A549 treated with GW870086 at 1 μM for 4 hours (cell line): Measurements from ENCODE around the gene PRKAR1A. TPM values are rescaled to one million over a fixed set of nuclear protein-coding genes. Genes with fewer than 3 reads are reported as not detected.

Experiments
- total RNA-seq: library from RNA; stranded (reverse); fragments of 200-300 nt; extraction: Qiagen RNA extraction; gene quantifications from 5 replicates; pipeline ENCODE4 v1.2.3, GENCODE V29; 2022; ENCODE audit warnings: low read depth

The PRKAR1A gene
- 123 to 168 TPM (median 166 TPM) in 5 replicates for total RNA-seq

DNA sequence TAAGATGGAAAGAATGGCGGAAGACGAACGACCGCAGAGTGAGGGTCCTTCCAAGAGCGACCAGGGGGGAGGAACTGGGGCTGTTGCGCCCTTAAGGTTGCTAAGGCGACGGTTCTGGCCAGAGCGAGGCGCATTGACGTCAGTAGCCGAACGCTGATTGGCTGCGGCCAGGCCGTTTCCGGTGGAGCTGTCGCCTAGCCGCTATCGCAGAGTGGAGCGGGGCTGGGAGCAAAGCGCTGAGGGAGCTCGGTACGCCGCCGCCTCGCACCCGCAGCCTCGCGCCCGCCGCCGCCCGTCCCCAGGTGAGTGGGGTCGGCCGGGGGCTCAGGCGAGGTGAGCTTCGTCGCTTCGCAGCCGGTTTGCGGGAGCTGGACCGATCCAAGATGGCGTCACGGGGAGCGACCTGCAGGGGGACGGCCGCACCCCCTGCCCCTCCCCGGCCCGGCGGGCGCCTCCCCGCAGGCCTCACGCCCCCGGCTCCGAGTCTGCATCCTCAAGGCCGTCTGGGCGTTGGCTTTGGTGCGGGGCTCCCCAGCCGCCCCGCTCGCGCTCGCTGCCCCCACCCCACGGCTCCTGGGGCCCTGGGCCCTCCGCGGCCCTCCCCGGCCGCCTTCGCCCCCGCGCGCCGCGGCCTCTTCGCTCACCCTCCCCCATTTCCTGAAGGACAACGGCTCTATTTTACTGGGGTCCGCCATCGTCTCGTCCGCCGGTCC lies at the start of gene PRKAR1A:
Gene PRKAR1A (plus strand): TSS at position 184 of the 713 bp plus-strand sequence. CDS start 2,970 bp downstream, outside the sequence.

Other genes starting within 250 kb of the PRKAR1A start
- 0.19 to 0.47 TPM (median 0.38 TPM) in 5 replicates for gene SLC16A6, start 221.3 kb upstream of the PRKAR1A start, total RNA-seq
- 1.5 to 2.1 TPM (median 1.7 TPM) in 5 replicates for gene ARSG, start 220.9 kb upstream of the PRKAR1A start, total RNA-seq
- 10.3 to 14.8 TPM (median 11.8 TPM) in 5 replicates for gene WIPI1, start 54.9 kb upstream of the PRKAR1A start, total RNA-seq
- gene FAM20A, start 88.9 kb downstream of the PRKAR1A start, total RNA-seq, result 0.07 TPM in 2 of 5 replicates, not detected in the others